Fibroblast of lung (primary cell): ENCODE results near the gene NOX4. TPM values are rescaled to one million over a fixed set of nuclear protein-coding genes. Genes with fewer than 3 reads are reported as not detected.

Experiments used
- DNase-seq, 2 donors: peaks; one replicate each; pipeline versions ENCODE4 v3.0.0 to v3.0.0-alpha.2; 2010; ENCODE audit warnings: low read depth in 2 of 2
- H2AFZ ChIP-seq: 2 replicates; pipeline ENCODE4 v1.5.1; 2012; ENCODE audit warnings: low read length, control low read depth, inconsistent platforms
- H3K27ac ChIP-seq: 2 replicates; pipeline ENCODE4 v1.5.1; 2011; ENCODE audit warnings: low read length, control low read depth; ENCODE audit not compliant: insufficient read depth
- H3K27me3 ChIP-seq: 2 replicates; pipeline ENCODE4 v1.5.1; 2011; ENCODE audit warnings: mild to moderate bottlenecking, low read length; ENCODE audit not compliant: control insufficient read depth, insufficient read depth
- H3K36me3 ChIP-seq: 2 replicates; pipeline ENCODE4 v1.5.1; 2011; ENCODE audit warnings: low read length; ENCODE audit not compliant: control insufficient read depth, insufficient read depth
- H3K4me1 ChIP-seq: 2 replicates; pipeline ENCODE4 v1.5.1; 2011; ENCODE audit warnings: low read length; ENCODE audit not compliant: control insufficient read depth, insufficient read depth; ENCODE audit errors: extremely low read depth
- H3K4me2 ChIP-seq: 2 replicates; pipeline ENCODE4 v1.5.1; 2011; ENCODE audit warnings: low read length, control low read depth; ENCODE audit not compliant: insufficient read depth; ENCODE audit errors: extremely low read depth
- H3K4me3 ChIP-seq, 4 experiments: fragments of 200-600 bp in 1 of 4; sonication (generic) in 1 of 4; replicated peaks in 1 of 4; 2 replicates each; pipeline ENCODE4 v1.5.1; 2011 to 2016; ENCODE audit warnings: low read length in 4 of 4, low read depth in 3 of 4, mild to moderate bottlenecking in 3 of 4, control low read depth in 2 of 4, inconsistent platforms in 1 of 4, mixed read lengths in 1 of 4; ENCODE audit not compliant: insufficient read depth in 1 of 4; ENCODE audit errors: control extremely low read depth in 1 of 4
- H3K79me2 ChIP-seq: 2 replicates; pipeline ENCODE4 v1.5.1; 2012; ENCODE audit warnings: mild to moderate bottlenecking, low read length, inconsistent platforms; ENCODE audit not compliant: control insufficient read depth, insufficient read depth
- H3K9ac ChIP-seq: 2 replicates; pipeline ENCODE4 v1.5.1; 2011; ENCODE audit warnings: mild to moderate bottlenecking, low read length, control low read depth; ENCODE audit not compliant: insufficient read depth
- H3K9me3 ChIP-seq: 2 replicates; pipeline ENCODE4 v1.5.1; 2012; ENCODE audit warnings: low read depth, low read length; ENCODE audit not compliant: control insufficient read depth, insufficient read depth
- H4K20me1 ChIP-seq: 2 replicates; pipeline ENCODE4 v1.5.1; 2011; ENCODE audit warnings: low read length; ENCODE audit not compliant: control insufficient read depth, insufficient read depth; ENCODE audit errors: extremely low read depth
- CTCF ChIP-seq, 2 donors: IDR thresholded peaks in 1 of 2; conservative IDR thresholded peaks in 1 of 2; 1 replicate in 1 of 2; 2 replicates in 1 of 2; pipeline ENCODE4 v1.5.1; 2011 to 2012; ENCODE audit warnings: low read length in 2 of 2, control low read depth in 1 of 2, inconsistent platforms in 1 of 2, low read depth in 1 of 2, mild to moderate bottlenecking in 1 of 2
- EZH2 ChIP-seq: IDR thresholded peaks from 2 replicates; pipeline ENCODE4 v1.5.1; 2012; ENCODE audit warnings: low read length, control low read depth, mild to moderate bottlenecking; ENCODE audit errors: missing control alignments
- polyA plus RNA-seq, 2 donors: library from polyadenylated mRNA; depleted of rRNA in 1 of 2; stranded (reverse) in 1 of 2; unstranded in 1 of 2; fragments of >200 nt; gene quantifications; 2 replicates each; pipeline ENCODE4 v1.2.1, GENCODE V29; 2011 to 2012; ENCODE audit warnings: missing spikeins in 1 of 2
- total RNA-seq: library from RNA; depleted of rRNA; stranded (reverse); fragments of >200 nt; gene quantifications from 2 replicates; pipeline ENCODE4 v1.2.1, GENCODE V29; 2014

Gene NOX4
- total and polyA plus RNA-seq, 2 donors (not counting 1 experiment from before 2014, with no cell fraction given): 0.49 to 0.50 TPM

DNA sequence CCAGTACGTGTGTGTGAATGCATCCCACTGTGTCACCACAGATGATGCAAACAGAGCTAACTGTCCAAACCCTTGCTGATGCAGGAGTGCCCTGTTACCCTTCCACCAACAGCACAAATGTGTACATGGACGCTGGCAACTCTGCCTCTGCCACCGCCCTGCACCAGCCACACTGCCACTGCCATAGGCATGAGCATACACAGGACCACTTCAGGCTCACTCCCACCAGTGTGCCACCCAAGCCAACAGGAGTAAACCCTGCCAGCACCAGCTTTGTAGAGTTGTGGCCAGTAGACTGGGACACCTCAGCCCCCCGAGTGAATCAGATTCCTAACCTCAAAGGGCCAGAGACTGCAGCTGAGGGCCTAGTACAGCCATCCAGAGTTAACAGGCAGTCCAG lies 34.0 kb downstream of the NOX4 start:
- Histone ChIP-seq H3K4me3 (no peak overlapping the region), H3K9ac (no peak overlapping the region), H3K79me2 (no peaks in the 10 kb centered on the region), H3K36me3 (no peaks in the 10 kb centered on the region), H3K4me2 (no peak overlapping the region), H2AFZ (no peak overlapping the region), H3K9me3 (no peaks in the 10 kb centered on the region), H3K27me3 (no peaks in the 10 kb centered on the region), H4K20me1 (no peaks in the 10 kb centered on the region), H3K4me1 (no peaks in the 10 kb centered on the region), H3K27ac (no peak overlapping the region)
- TF ChIP-seq EZH2 (no peak), CTCF (conservative IDR thresholded peaks at IDR 0.05 in 1 of 2, IDR thresholded peaks at IDR 0.05 in 1 of 2; ENCODE audit: low read depth in 1 of 2, low read length in 2 of 2) (no peak)
- no peak for DNase-seq

DNA sequence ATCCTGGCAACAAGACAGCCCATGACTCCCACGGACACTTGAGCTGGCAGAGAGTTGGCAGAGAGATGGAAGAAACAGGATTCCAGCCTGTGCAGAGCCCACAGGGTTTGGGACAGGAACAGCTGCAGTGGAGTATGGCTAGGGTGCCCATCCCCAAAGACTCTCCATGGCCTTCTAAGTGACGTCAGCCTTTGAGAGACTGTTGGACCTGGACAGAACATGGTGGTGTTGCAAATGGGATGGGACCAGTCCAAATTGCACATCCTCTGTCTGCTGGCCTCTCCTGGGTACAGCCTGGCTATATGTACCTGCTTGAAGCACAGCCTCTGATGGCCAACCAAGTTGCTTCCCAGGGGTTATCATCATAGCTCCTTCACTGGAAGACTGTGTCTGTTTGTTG lies 34.5 kb downstream of the NOX4 start:
- H3K79me2 ChIP-seq: no peaks in the 10 kb centered on the region
- H4K20me1 ChIP-seq: no peaks in the 10 kb centered on the region
- no peak overlapping the region for H3K9ac ChIP-seq
- no peak overlapping the region for H3K4me3 ChIP-seq
- H2AFZ ChIP-seq: no peak overlapping the region
- H3K36me3 ChIP-seq: no peaks in the 10 kb centered on the region
- TF ChIP-seq CTCF (conservative IDR thresholded peaks at IDR 0.05 in 1 of 2, IDR thresholded peaks at IDR 0.05 in 1 of 2; ENCODE audit: low read depth in 1 of 2, low read length in 2 of 2) (no peak), EZH2 (no peak)
- H3K27ac ChIP-seq: no peak overlapping the region
- no peak overlapping the region for H3K4me2 ChIP-seq
- H3K9me3 ChIP-seq: no peaks in the 10 kb centered on the region
- no peaks in the 10 kb centered on the region for H3K27me3 ChIP-seq
- H3K4me1 ChIP-seq: no peaks in the 10 kb centered on the region
- no peak for DNase-seq

GRCh38 chr11:89452780-89453179 lies 38.4 kb downstream of the NOX4 start:
- no peak overlapping the region for H3K4me2 ChIP-seq
- H3K4me3 ChIP-seq: no peak overlapping the region
- H4K20me1 ChIP-seq: no peaks in the 10 kb centered on the region
- DNase-seq: peak in 1 of 2 donors; percentile 3
- no peaks in the 10 kb centered on the region for H3K79me2 ChIP-seq
- TF ChIP-seq EZH2 (no peak), CTCF (conservative IDR thresholded peaks at IDR 0.05 in 1 of 2, IDR thresholded peaks at IDR 0.05 in 1 of 2; ENCODE audit: low read depth in 1 of 2, low read length in 2 of 2) (no peak)
- H3K27ac ChIP-seq: no peak overlapping the region
- H3K4me1 ChIP-seq: no peaks in the 10 kb centered on the region
- no peaks in the 10 kb centered on the region for H3K36me3 ChIP-seq
- no peak overlapping the region for H2AFZ ChIP-seq
- H3K9me3 ChIP-seq: no peaks in the 10 kb centered on the region
- no peak overlapping the region for H3K9ac ChIP-seq
- H3K27me3 ChIP-seq: no peaks in the 10 kb centered on the region
